HG03439 (cell line): ENCODE data around the gene PAAF1.

Experiments used
- ATAC-seq: cut with Tn5 transposase; IDR thresholded peaks from one replicate; pipeline ENCODE4 v1.9.1; 2021; ENCODE audit warnings: mild to moderate bottlenecking, moderate library complexity; ENCODE audit not compliant: unreplicated experiment

PAAF1 gene

GRCh38 chr11:73969991-73970800 is 93.4 kb downstream of the PAAF1 start:
- ATAC-seq, result no peak

GRCh38 chr11:73971175-73971719 is 94.4 kb downstream of the PAAF1 start:
- ATAC-seq, result no peak

- no peak for ATAC-seq
Observed at GRCh38 chr11:73972187-73972586, 95.4 kb downstream of the PAAF1 start.

GRCh38 chr11:73972620-73973449 is 96.0 kb downstream of the PAAF1 start:
- no peak for ATAC-seq

GRCh38 chr11:73974604-73975478 is 98.0 kb downstream of the PAAF1 start:
- ATAC-seq, result no peak

GRCh38 chr11:73975479-73975757 is 98.6 kb downstream of the PAAF1 start:
- ATAC-seq, result no peak

- ATAC-seq, result no peak
Observed at GRCh38 chr11:73976451-73977151, 99.8 kb downstream of the PAAF1 start.

- no peak for ATAC-seq
Observed at GRCh38 chr11:73977856-73978519, 101.2 kb downstream of the PAAF1 start.

- ATAC-seq, result no peak
Observed at GRCh38 chr11:73978576-73979086, 101.8 kb downstream of the PAAF1 start.

- ATAC-seq, result no peak
Observed at GRCh38 chr11:73980001-73980961, 103.5 kb downstream of the PAAF1 start.
